ACHN (cell line): ENCODE data around the gene TAOK3.
"Not testable (repeated sequence)": the region's sequence is repeated elsewhere in the genome, so short reads cannot be mapped to it uniquely, and the experiment has no call there.

ENCODE experiments used
- DNase-seq: peaks from one replicate; pipeline ENCODE4 v3.0.0-alpha.2; 2015
- in situ Hi-C: cut with HindIII; loops from 2 replicates; pipeline ENCODE4 v1.10.0; 2017; ENCODE audit warnings: low sequenced_read_pairs, low pct_ligation_motif_present, low pct_unique_long_range_greater_than_20kb

TAOK3 gene

GRCh38 chr12:118269806-118270205 lies 102.9 kb downstream of the TAOK3 start:
- in situ Hi-C loops, result no loop called here
- no peak for DNase-seq

GRCh38 chr12:118259079-118259478 lies 113.6 kb downstream of the TAOK3 start:
- DNase-seq, result no peak
- in situ Hi-C loops, result no loop called here

GRCh38 chr12:118256352-118256751 lies 116.4 kb downstream of the TAOK3 start:
- in situ Hi-C loops, result no loop called here
- no peak for DNase-seq

GRCh38 chr12:118249547-118249946 lies 123.2 kb downstream of the TAOK3 start:
- no peak for DNase-seq
- in situ Hi-C loops, result no loop called here

- in situ Hi-C loops, result not testable (repeated sequence)
These were observed 126.8 kb downstream of the TAOK3 start for GRCh38 chr12:118245886-118246285.

GRCh38 chr12:118238888-118239287 lies 133.8 kb downstream of the TAOK3 start:
- in situ Hi-C loops, result no loop called here

More at GRCh38 chr12:118245886-118246285, 126.8 kb downstream of the TAOK3 start:
- DNase-seq, result not testable (repeated sequence)

GRCh38 chr12:118237908-118238307 lies 134.8 kb downstream of the TAOK3 start:
- peak; percentile 70 for DNase-seq
- in situ Hi-C loops, result no loop called here

More at GRCh38 chr12:118238888-118239287, 133.8 kb downstream of the TAOK3 start:
- DNase-seq, result no peak

- in situ Hi-C loops, result no loop called here
- no peak for DNase-seq
These were observed 135.5 kb downstream of the TAOK3 start for GRCh38 chr12:118237052-118237665.

GRCh38 chr12:118220702-118221101 lies 152.0 kb downstream of the TAOK3 start:
- in situ Hi-C loops, result no loop called here
- no peak for DNase-seq

- DNase-seq, result no peak
- in situ Hi-C loops, result no loop called here
These were observed 152.9 kb downstream of the TAOK3 start for GRCh38 chr12:118219772-118220171.

- in situ Hi-C loops, result no loop called here
- no peak for DNase-seq
These were observed 153.6 kb downstream of the TAOK3 start for GRCh38 chr12:118219106-118219505.

- in situ Hi-C loops, result no loop called here
- no peak for DNase-seq
These were observed 159.3 kb downstream of the TAOK3 start for GRCh38 chr12:118213452-118213851.

GRCh38 chr12:118212606-118213005 lies 160.1 kb downstream of the TAOK3 start:
- in situ Hi-C loops, result no loop called here
- no peak for DNase-seq

GRCh38 chr12:118206107-118206412 lies 166.6 kb downstream of the TAOK3 start:
- in situ Hi-C loops, result no loop called here
- DNase-seq, result no peak

- in situ Hi-C loops, result no loop called here
- no peak for DNase-seq
These were observed 178.7 kb downstream of the TAOK3 start for GRCh38 chr12:118193958-118194357.

GRCh38 chr12:118193477-118193876 lies 179.2 kb downstream of the TAOK3 start:
- no peak for DNase-seq
- in situ Hi-C loops, result no loop called here

GRCh38 chr12:118190266-118190665 lies 182.4 kb downstream of the TAOK3 start:
- in situ Hi-C loops, result no loop called here
- DNase-seq, result no peak

GRCh38 chr12:118189741-118190191 lies 182.9 kb downstream of the TAOK3 start:
- DNase-seq, result no peak
- in situ Hi-C loops, result loop anchor here (10.0 kb wide), 1 partner anchor 185 kb away; the partner anchor contains the start of genes SUDS3 and TAOK3

- in situ Hi-C loops, result loop anchor here (10.0 kb wide), 1 partner anchor 186 kb away; the partner anchor contains the start of genes SUDS3 and TAOK3
- no peak for DNase-seq
These were observed 183.9 kb downstream of the TAOK3 start for GRCh38 chr12:118188690-118189371.
